ENCODE data around the gene CAMTA1.
"Not testable (repeated sequence)": the region's sequence is repeated elsewhere in the genome, so short reads cannot be mapped to it uniquely, and the experiment has no call there.

CAMTA1 gene

GRCh38 chr1:7409278-7409677 lies 624.0 kb downstream of the CAMTA1 start:
- Histone ChIP-seq H3K4me3 (ENCODE audit: low read depth in 1 of 2, low read length in 2 of 2) (no peak overlapping the region), H3K9ac (ENCODE audit: low read depth, low read length) (no peak overlapping the region), H3K36me3 (ENCODE audit: insufficient read depth, low read length) (no peaks in the 10 kb centered on the region), H3K4me2 (ENCODE audit: insufficient read depth, low read length) (no peak overlapping the region), H3K9me3 (ENCODE audit: insufficient read depth, low read length, severe bottlenecking) (no peaks in the 10 kb centered on the region), H2AFZ (ENCODE audit: low read depth, low read length) (no peak overlapping the region), H3K27ac (ENCODE audit: low read length) (no peak overlapping the region), H3K4me1 (ENCODE audit: insufficient read depth, low read length) (no peaks in the 10 kb centered on the region), H3K27me3 (ENCODE audit: insufficient read depth, low read length, poor library complexity) (no peaks in the 10 kb centered on the region), H3K79me2 (ENCODE audit: insufficient read depth, low read length) (no peaks in the 10 kb centered on the region), H4K20me1 (ENCODE audit: insufficient read depth, low read length) (no peaks in the 10 kb centered on the region)
- ATAC-seq (ENCODE audit: insufficient read depth, low read depth) = no peak
- DNase-seq = no peak
- TF ChIP-seq CTCF (IDR thresholded peaks at IDR 0.05; ENCODE audit: borderline replicate concordance, extremely low read depth, low read length, poor library complexity, severe bottlenecking) = no peak
- TF ChIP-seq EZH2 (IDR thresholded peaks at IDR 0.05; ENCODE audit: borderline replicate concordance, low read depth, low read length, severe bottlenecking) = no peak

GRCh38 chr1:7410156-7410555 lies 624.9 kb downstream of the CAMTA1 start:
- no peaks in the 10 kb centered on the region for H3K4me1 ChIP-seq (ENCODE audit: insufficient read depth, low read length)
- no peaks in the 10 kb centered on the region for H3K27me3 ChIP-seq (ENCODE audit: insufficient read depth, low read length, poor library complexity)
- ATAC-seq (ENCODE audit: insufficient read depth, low read depth) (no peak), DNase-seq (no peak)
- no peaks in the 10 kb centered on the region for H4K20me1 ChIP-seq (ENCODE audit: insufficient read depth, low read length)
- H3K4me3 ChIP-seq (ENCODE audit: low read depth in 1 of 2, low read length in 2 of 2) = no peak overlapping the region
- H2AFZ ChIP-seq (ENCODE audit: low read depth, low read length) = no peak overlapping the region
- no peaks in the 10 kb centered on the region for H3K36me3 ChIP-seq (ENCODE audit: insufficient read depth, low read length)
- no peaks in the 10 kb centered on the region for H3K79me2 ChIP-seq (ENCODE audit: insufficient read depth, low read length)
- no peak overlapping the region for H3K9ac ChIP-seq (ENCODE audit: low read depth, low read length)
- no peaks in the 10 kb centered on the region for H3K9me3 ChIP-seq (ENCODE audit: insufficient read depth, low read length, severe bottlenecking)
- TF ChIP-seq EZH2 (IDR thresholded peaks at IDR 0.05; ENCODE audit: borderline replicate concordance, low read depth, low read length, severe bottlenecking) (no peak), CTCF (IDR thresholded peaks at IDR 0.05; ENCODE audit: borderline replicate concordance, extremely low read depth, low read length, poor library complexity, severe bottlenecking) (no peak)
- no peak overlapping the region for H3K4me2 ChIP-seq (ENCODE audit: insufficient read depth, low read length)
- H3K27ac ChIP-seq (ENCODE audit: low read length) = no peak overlapping the region

- not testable (repeated sequence) for H3K9me3 ChIP-seq (ENCODE audit: insufficient read depth, low read length, severe bottlenecking); H3K36me3 ChIP-seq (ENCODE audit: insufficient read depth, low read length); H3K27ac ChIP-seq (ENCODE audit: low read length); H3K9ac ChIP-seq (ENCODE audit: low read depth, low read length); H3K79me2 ChIP-seq (ENCODE audit: insufficient read depth, low read length); H2AFZ ChIP-seq (ENCODE audit: low read depth, low read length); H3K27me3 ChIP-seq (ENCODE audit: insufficient read depth, low read length, poor library complexity); H4K20me1 ChIP-seq (ENCODE audit: insufficient read depth, low read length); DNase-seq; ATAC-seq (ENCODE audit: insufficient read depth, low read depth); H3K4me3 ChIP-seq (ENCODE audit: low read depth in 1 of 2, low read length in 2 of 2); H3K4me1 ChIP-seq (ENCODE audit: insufficient read depth, low read length); H3K4me2 ChIP-seq (ENCODE audit: insufficient read depth, low read length)
Measured at GRCh38 chr1:7417618-7418017, 632.4 kb downstream of the CAMTA1 start.

GRCh38 chr1:7418442-7419080 lies 633.3 kb downstream of the CAMTA1 start:
- Histone ChIP-seq H3K36me3 (ENCODE audit: insufficient read depth, low read length) (no peaks in the 10 kb centered on the region), H3K4me1 (ENCODE audit: insufficient read depth, low read length) (no peaks in the 10 kb centered on the region), H3K4me3 (ENCODE audit: low read depth in 1 of 2, low read length in 2 of 2) (no peak overlapping the region), H2AFZ (ENCODE audit: low read depth, low read length) (no peak overlapping the region), H3K4me2 (ENCODE audit: insufficient read depth, low read length) (no peak overlapping the region), H3K9ac (ENCODE audit: low read depth, low read length) (no peak overlapping the region), H3K27me3 (ENCODE audit: insufficient read depth, low read length, poor library complexity) (no peaks in the 10 kb centered on the region), H3K27ac (ENCODE audit: low read length) (no peak overlapping the region), H3K9me3 (ENCODE audit: insufficient read depth, low read length, severe bottlenecking) (no peaks in the 10 kb centered on the region), H3K79me2 (ENCODE audit: insufficient read depth, low read length) (no peaks in the 10 kb centered on the region), H4K20me1 (ENCODE audit: insufficient read depth, low read length) (no peaks in the 10 kb centered on the region)
- TF ChIP-seq EZH2 (IDR thresholded peaks at IDR 0.05; ENCODE audit: borderline replicate concordance, low read depth, low read length, severe bottlenecking) (no peak), CTCF (IDR thresholded peaks at IDR 0.05; ENCODE audit: borderline replicate concordance, extremely low read depth, low read length, poor library complexity, severe bottlenecking) (no peak)
- DNase-seq (no peak), ATAC-seq (ENCODE audit: insufficient read depth, low read depth) (no peak)

Measured in DND-41 (cell line).